GM18907 (cell line): ENCODE results near the gene USP44.
"Not testable (repeated sequence)": the region's sequence is repeated elsewhere in the genome, so short reads cannot be mapped to it uniquely, and the experiment has no call there.

ENCODE experiments used
- ATAC-seq: cut with Tn5 transposase; IDR thresholded peaks from one replicate; pipeline ENCODE4 v1.9.1; 2021; ENCODE audit warnings: mild to moderate bottlenecking, moderate library complexity; ENCODE audit not compliant: unreplicated experiment

USP44 gene

GRCh38 chr12:95551305-95551704 lies at the start of gene USP44:
TSS of gene USP44 (minus strand) at chr12:95551476. CDS start at chr12:95534256, 17,220 bp downstream.
- ATAC-seq: no peak

- no peak for ATAC-seq
Measured at GRCh38 chr12:95600567-95600966, 49.3 kb upstream of the USP44 start.

GRCh38 chr12:95599880-95600279 lies 48.6 kb upstream of the USP44 start:
- ATAC-seq: no peak

- ATAC-seq: no peak
Measured at GRCh38 chr12:95594136-95594535, 42.9 kb upstream of the USP44 start.

- ATAC-seq: no peak
Measured at GRCh38 chr12:95593266-95593871, 42.1 kb upstream of the USP44 start.

- no peak for ATAC-seq
Measured at GRCh38 chr12:95591731-95592130, 40.5 kb upstream of the USP44 start.

GRCh38 chr12:95590775-95591174 lies 39.5 kb upstream of the USP44 start:
- no peak for ATAC-seq

GRCh38 chr12:95583933-95584332 lies 32.7 kb upstream of the USP44 start:
- no peak for ATAC-seq

- no peak for ATAC-seq
Measured at GRCh38 chr12:95582230-95583058, 31.2 kb upstream of the USP44 start.

- ATAC-seq: no peak
Measured at GRCh38 chr12:95577820-95578219, 26.5 kb upstream of the USP44 start.

GRCh38 chr12:95574799-95575452 lies 23.6 kb upstream of the USP44 start:
- ATAC-seq: no peak

- ATAC-seq: no peak
Measured at GRCh38 chr12:95573951-95574576, 22.8 kb upstream of the USP44 start.

GRCh38 chr12:95571369-95571768 lies 20.1 kb upstream of the USP44 start:
- ATAC-seq: no peak

GRCh38 chr12:95568045-95568444 lies 16.8 kb upstream of the USP44 start:
- ATAC-seq: not testable (repeated sequence)

- no peak for ATAC-seq
Measured at GRCh38 chr12:95557625-95558024, 6.3 kb upstream of the USP44 start.

GRCh38 chr12:95554532-95555071 lies 3.3 kb upstream of the USP44 start:
- no peak for ATAC-seq

- no peak for ATAC-seq
Measured at GRCh38 chr12:95553197-95553943, 2.1 kb upstream of the USP44 start.

GRCh38 chr12:95551913-95552516 lies 739 bp upstream of the USP44 start:
- no peak for ATAC-seq

GRCh38 chr12:95549392-95550084 lies 1.7 kb downstream of the USP44 start:
- ATAC-seq: no peak
